B cell (primary cell): ENCODE measurements around the gene NPEPL1. TPM values are rescaled to one million over a fixed set of nuclear protein-coding genes. Genes with fewer than 3 reads are reported as not detected.

ENCODE experiments used
- ATAC-seq: fragments of 200-7000 bp; cut with Tn5 transposase; one replicate; pipeline ENCODE4 v1.10.0; 2021; ENCODE audit warnings: low read depth, mild to moderate bottlenecking, moderate number of reproducible peaks, moderate library complexity
- CTCF ChIA-PET: fragments of 350-600 bp; sonication (Branson Sonifier 250); formaldehyde crosslinking; loops from one replicate; lab custom pipeline; 2021; ENCODE audit warnings: antibody characterized with exemption, inconsistent platforms; lab: Charles Lee
- POLR2A ChIA-PET: fragments of 350-600 bp; sonication (Branson Sonifier 250); formaldehyde crosslinking; loops from one replicate; lab custom pipeline; 2021; ENCODE audit warnings: antibody characterized with exemption; lab: Charles Lee
- DNase-seq: peaks from one replicate; pipeline ENCODE4 v3.0.0; 2013
- H2AFZ ChIP-seq: 2 replicates; pipeline ENCODE4 v1.6.1; 2012; ENCODE audit warnings: mild to moderate bottlenecking, low read depth, low read length; ENCODE audit not compliant: insufficient read depth, poor library complexity, severe bottlenecking
- H3K27ac ChIP-seq, 2 donors: 1 replicate in 1 of 2; 2 replicates in 1 of 2; pipeline ENCODE4 v1.5.1; 2012 to 2013; ENCODE audit warnings: low read length in 2 of 2, mild to moderate bottlenecking in 2 of 2, moderate library complexity in 1 of 2
- H3K27me3 ChIP-seq, 4 experiments: fragments of 200-600 bp in 1 of 4; sonication (generic) in 1 of 4; replicated peaks in 1 of 4; 1 replicate in 2 of 4; 2 replicates in 2 of 4; pipeline versions ENCODE4 v1.6.1 to v1.7.0; 2013 to 2016; ENCODE audit warnings: low read length in 3 of 4, mild to moderate bottlenecking in 2 of 4, mixed read lengths in 1 of 4, moderate library complexity in 1 of 4; ENCODE audit not compliant: insufficient read depth in 4 of 4, control insufficient read depth in 3 of 4; ENCODE audit errors: control extremely low read depth in 1 of 4
- H3K36me3 ChIP-seq, 2 experiments: replicated peaks in 1 of 2; 1 replicate in 1 of 2; 2 replicates in 1 of 2; pipeline versions ENCODE4 v1.6.1 to v1.7.1; 2013; ENCODE audit warnings: low read length in 1 of 2; ENCODE audit not compliant: insufficient read depth in 2 of 2, control insufficient read depth in 1 of 2; ENCODE audit errors: control extremely low read depth in 1 of 2, extremely low read depth in 1 of 2
- H3K4me1 ChIP-seq, 2 donors: fragments of 200-600 bp in 1 of 2; sonication (generic) in 1 of 2; 1 replicate in 1 of 2; 2 replicates in 1 of 2; pipeline versions ENCODE4 v1.5.1 to v1.6.1; 2013 to 2017; ENCODE audit warnings: low read length in 2 of 2; ENCODE audit not compliant: control insufficient read depth in 2 of 2, insufficient read depth in 2 of 2
- H3K4me2 ChIP-seq: replicated peaks from 2 replicates; pipeline ENCODE3; 2012; ENCODE audit warnings: mild to moderate bottlenecking, low read depth, low read length; ENCODE audit not compliant: poor library complexity, severe bottlenecking
- H3K4me3 ChIP-seq, 5 experiments: fragments of 200-600 bp in 1 of 5; sonication (generic) in 1 of 5; 1 replicate in 3 of 5; 2 replicates in 2 of 5; pipeline versions ENCODE4 v1.5.1 to v1.7.0; 2011 to 2016; ENCODE audit warnings: low read length in 4 of 5, mild to moderate bottlenecking in 4 of 5, low read depth in 2 of 5, control low read depth in 1 of 5, moderate library complexity in 1 of 5; ENCODE audit not compliant: insufficient read depth in 1 of 5; ENCODE audit errors: control extremely low read depth in 1 of 5, extremely low read depth in 1 of 5
- H3K79me2 ChIP-seq: fragments of 200-600 bp; sonication (generic); one replicate; pipeline ENCODE4 v1.6.0; 2016; ENCODE audit warnings: low read length; ENCODE audit not compliant: control insufficient read depth, insufficient read depth
- H3K9ac ChIP-seq: fragments of 200-600 bp; sonication (generic); 2 replicates; pipeline ENCODE4 v1.6.1; 2017; ENCODE audit warnings: mild to moderate bottlenecking, low read length, moderate library complexity
- H3K9me3 ChIP-seq, 3 donors: one replicate each; pipeline versions ENCODE4 v1.6.1 to v1.7.1; 2013; ENCODE audit warnings: low read length in 2 of 3; ENCODE audit not compliant: control insufficient read depth in 2 of 3, insufficient read depth in 1 of 3; ENCODE audit errors: control extremely low read depth in 1 of 3
- H4K20me1 ChIP-seq: 2 replicates; pipeline ENCODE4 v1.6.0; 2012; ENCODE audit warnings: mild to moderate bottlenecking, low read length; ENCODE audit not compliant: insufficient read depth, control insufficient read depth, poor library complexity, severe bottlenecking
- H3K27ac Mint-ChIP-seq: one replicate; pipeline ENCODE4 v1.8.0; 2021; ENCODE audit warnings: mixed read lengths
- H3K27me3 Mint-ChIP-seq: one replicate; pipeline ENCODE4 v1.8.0; 2021; ENCODE audit warnings: mixed read lengths
- H3K4me1 Mint-ChIP-seq: one replicate; pipeline ENCODE4 v1.8.0; 2021; ENCODE audit warnings: mixed read lengths
- H3K4me3 Mint-ChIP-seq: one replicate; pipeline ENCODE4 v1.8.0; 2021; ENCODE audit warnings: mixed read lengths
- H3K9me3 Mint-ChIP-seq: one replicate; pipeline ENCODE4 v1.8.0; 2022; ENCODE audit warnings: mixed read lengths; ENCODE audit not compliant: insufficient read depth
- EZH2 ChIP-seq: IDR thresholded peaks from 2 replicates; pipeline ENCODE4 v1.6.1; 2012; ENCODE audit warnings: borderline replicate concordance, low read depth, mild to moderate bottlenecking, moderate library complexity, low read length; ENCODE audit not compliant: insufficient read depth, poor library complexity, severe bottlenecking
- WGBS: methylation state at CpG from one replicate; pipeline ENCODE4 v1.1.5; 2013; ENCODE audit warnings: missing lambda C conversion rate; ENCODE audit not compliant: insufficient coverage; 5-methylcytosine and 5-hydroxymethylcytosine counted together
- intact Hi-C: fragments of 100-400 bp; cut with micrococcal nuclease; formaldehyde crosslinking; loops from one replicate; pipeline ENCODE4 v1.10.0; 2022
- polyA plus RNA-seq: library from polyadenylated mRNA; depleted of rRNA; stranded (reverse); fragments of >200 nt; gene quantifications from 2 replicates; pipeline ENCODE4 v1.2.3, GENCODE V29; 2012
- total RNA-seq, 2 donors: library from RNA; stranded (reverse); fragments of 120-200 nt in 1 of 2; gene quantifications; 1 replicate in 1 of 2; 2 replicates in 1 of 2; pipeline versions ENCODE4 v1.2.3 to v1.2.4, GENCODE V29; 2013 to 2022
- TF ChIP-seq, protein P1 (sequence below): fragments of 200-600 bp; IDR thresholded peaks from one replicate; pipeline ENCODE4 v1.8.0; 2022; ENCODE audit warnings: antibody characterized with exemption, mild to moderate bottlenecking

NPEPL1 gene
- total and polyA plus RNA-seq, 2 donors (not counting 1 experiment from before 2014, with no cell fraction given) = 34.3 to 45.1 TPM

DNA sequence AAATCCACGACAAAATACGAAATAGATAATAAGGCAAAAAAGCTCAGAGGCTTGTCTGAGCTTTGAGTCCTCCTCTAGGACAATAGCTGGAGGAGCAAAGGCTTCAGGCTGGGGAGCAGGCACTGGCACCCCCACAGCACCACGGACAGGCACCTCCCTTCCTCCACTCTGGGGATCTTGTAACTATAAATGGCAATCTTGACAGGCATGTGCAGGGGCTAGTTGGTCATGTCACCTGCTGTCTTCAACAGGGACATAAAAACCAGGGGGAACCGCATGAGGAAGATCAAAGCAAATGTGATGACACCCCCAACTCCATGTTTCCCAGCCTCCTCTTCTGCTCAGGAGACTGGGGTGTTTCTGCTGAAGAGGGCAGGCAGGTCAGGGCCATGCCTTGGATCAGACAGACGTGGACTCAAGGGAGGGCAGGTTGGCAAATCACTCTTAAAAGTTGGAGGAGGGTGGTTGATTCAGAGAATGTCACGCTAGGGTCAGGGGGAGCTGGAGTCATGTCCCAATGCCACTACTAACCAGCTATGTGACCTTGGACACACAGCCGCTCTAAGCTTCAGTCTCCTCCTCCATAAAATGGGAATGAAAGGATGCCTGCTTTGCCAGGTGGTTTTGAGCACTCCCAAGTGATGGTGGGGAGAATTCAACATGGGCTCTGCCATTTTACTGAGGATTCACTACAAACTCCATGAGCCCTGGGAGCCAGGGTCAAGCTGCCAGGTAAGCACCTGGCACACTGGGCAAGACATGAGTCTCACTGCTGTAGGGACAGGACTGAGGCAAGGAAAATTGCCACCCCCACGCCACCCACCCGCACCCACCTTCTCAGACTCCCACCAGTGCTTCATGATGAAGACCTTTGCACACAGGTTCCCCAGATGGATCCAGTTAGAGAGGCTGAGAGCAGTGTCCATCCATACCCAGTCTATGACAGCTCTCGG lies 48.0 kb downstream of the NPEPL1 start:
- TF ChIP-seq, protein P1, sequence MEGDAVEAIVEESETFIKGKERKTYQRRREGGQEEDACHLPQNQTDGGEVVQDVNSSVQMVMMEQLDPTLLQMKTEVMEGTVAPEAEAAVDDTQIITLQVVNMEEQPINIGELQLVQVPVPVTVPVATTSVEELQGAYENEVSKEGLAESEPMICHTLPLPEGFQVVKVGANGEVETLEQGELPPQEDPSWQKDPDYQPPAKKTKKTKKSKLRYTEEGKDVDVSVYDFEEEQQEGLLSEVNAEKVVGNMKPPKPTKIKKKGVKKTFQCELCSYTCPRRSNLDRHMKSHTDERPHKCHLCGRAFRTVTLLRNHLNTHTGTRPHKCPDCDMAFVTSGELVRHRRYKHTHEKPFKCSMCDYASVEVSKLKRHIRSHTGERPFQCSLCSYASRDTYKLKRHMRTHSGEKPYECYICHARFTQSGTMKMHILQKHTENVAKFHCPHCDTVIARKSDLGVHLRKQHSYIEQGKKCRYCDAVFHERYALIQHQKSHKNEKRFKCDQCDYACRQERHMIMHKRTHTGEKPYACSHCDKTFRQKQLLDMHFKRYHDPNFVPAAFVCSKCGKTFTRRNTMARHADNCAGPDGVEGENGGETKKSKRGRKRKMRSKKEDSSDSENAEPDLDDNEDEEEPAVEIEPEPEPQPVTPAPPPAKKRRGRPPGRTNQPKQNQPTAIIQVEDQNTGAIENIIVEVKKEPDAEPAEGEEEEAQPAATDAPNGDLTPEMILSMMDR = no peak
- TF ChIP-seq EZH2 = no peak
- ChIA-PET CTCF (no interaction called here), POLR2A (no interaction called here)
- Histone ChIP-seq H3K9ac (no peak overlapping the region), H3K9me3 (peaks cover 0 to 9% (median 0%) of the 10 kb centered on the region in 3 donors), H3K79me2 (no peaks in the 10 kb centered on the region), H2AFZ (no peak overlapping the region), H3K27me3 (peaks cover 0 to 6% (median 2%) of the 10 kb centered on the region in 4 experiments), H3K4me3 (no peak overlapping the region), H4K20me1 (no peaks in the 10 kb centered on the region), H3K4me2 (no peak overlapping the region), H3K4me1 (no peaks in the 10 kb centered on the region), H3K36me3 (no peaks in the 10 kb centered on the region), H3K27ac (no peak overlapping the region)
- WGBS = 95% methylated on average over 5 of the region's 10 CpGs
- no peak overlapping the region for H3K4me3 Mint-ChIP-seq
- DNase-seq (no peak), ATAC-seq (no peak)
- peaks cover 50% of the 10 kb centered on the region for H3K27me3 Mint-ChIP-seq
- no peaks in the 10 kb centered on the region for H3K9me3 Mint-ChIP-seq
- intact Hi-C loops = no loop called here
- H3K4me1 Mint-ChIP-seq = no peaks in the 10 kb centered on the region
- no peak overlapping the region for H3K27ac Mint-ChIP-seq

DNA sequence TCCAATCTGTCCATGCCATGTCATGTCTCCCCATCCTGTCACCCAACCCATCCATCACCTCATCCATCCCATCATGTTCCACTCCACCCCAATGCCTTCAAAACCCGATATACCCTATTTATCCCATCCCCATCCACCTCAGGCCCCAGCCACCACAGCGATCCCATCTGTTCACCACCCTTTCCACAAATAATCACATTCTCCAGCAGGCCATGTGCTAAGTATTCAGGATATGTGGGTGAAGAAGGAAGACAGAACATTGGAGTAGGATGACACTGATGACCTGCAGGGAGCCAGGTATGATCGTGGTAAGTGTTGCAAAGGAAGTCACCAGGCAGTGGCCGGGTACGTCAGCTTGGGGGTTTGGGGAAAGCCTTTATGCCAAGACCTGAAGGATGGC lies 48.8 kb downstream of the NPEPL1 start:
- DNase-seq (no peak), ATAC-seq (no peak)
- Histone ChIP-seq H3K36me3 (no peaks in the 10 kb centered on the region), H3K79me2 (no peaks in the 10 kb centered on the region), H3K9ac (no peak overlapping the region), H3K4me1 (no peaks in the 10 kb centered on the region), H3K4me2 (no peak overlapping the region), H2AFZ (no peak overlapping the region), H3K9me3 (peaks cover 0 to 9% (median 0%) of the 10 kb centered on the region in 3 donors), H4K20me1 (no peaks in the 10 kb centered on the region), H3K27me3 (peaks cover 0 to 6% (median 3%) of the 10 kb centered on the region in 4 experiments), H3K4me3 (no peak overlapping the region), H3K27ac (no peak overlapping the region)
- ChIA-PET CTCF (no interaction called here), POLR2A (no interaction called here)
- no peak overlapping the region for H3K27ac Mint-ChIP-seq
- peaks cover 52% of the 10 kb centered on the region for H3K27me3 Mint-ChIP-seq
- no peak overlapping the region for H3K4me3 Mint-ChIP-seq
- intact Hi-C loops = no loop called here
- H3K4me1 Mint-ChIP-seq = no peaks in the 10 kb centered on the region
- H3K9me3 Mint-ChIP-seq = no peaks in the 10 kb centered on the region
- WGBS = 90% methylated on average over 4 of the region's 5 CpGs
- TF ChIP-seq, protein P1 = no peak
- TF ChIP-seq EZH2 = no peak
